ENCODE measurements around the gene SUMF1. TPM values are rescaled to one million over a fixed set of nuclear protein-coding genes. Genes with fewer than 3 reads are reported as not detected.

Gene SUMF1
- polyA plus RNA-seq, 3 donors, result 25.7 to 80.4 (median 74.2) TPM

DNA sequence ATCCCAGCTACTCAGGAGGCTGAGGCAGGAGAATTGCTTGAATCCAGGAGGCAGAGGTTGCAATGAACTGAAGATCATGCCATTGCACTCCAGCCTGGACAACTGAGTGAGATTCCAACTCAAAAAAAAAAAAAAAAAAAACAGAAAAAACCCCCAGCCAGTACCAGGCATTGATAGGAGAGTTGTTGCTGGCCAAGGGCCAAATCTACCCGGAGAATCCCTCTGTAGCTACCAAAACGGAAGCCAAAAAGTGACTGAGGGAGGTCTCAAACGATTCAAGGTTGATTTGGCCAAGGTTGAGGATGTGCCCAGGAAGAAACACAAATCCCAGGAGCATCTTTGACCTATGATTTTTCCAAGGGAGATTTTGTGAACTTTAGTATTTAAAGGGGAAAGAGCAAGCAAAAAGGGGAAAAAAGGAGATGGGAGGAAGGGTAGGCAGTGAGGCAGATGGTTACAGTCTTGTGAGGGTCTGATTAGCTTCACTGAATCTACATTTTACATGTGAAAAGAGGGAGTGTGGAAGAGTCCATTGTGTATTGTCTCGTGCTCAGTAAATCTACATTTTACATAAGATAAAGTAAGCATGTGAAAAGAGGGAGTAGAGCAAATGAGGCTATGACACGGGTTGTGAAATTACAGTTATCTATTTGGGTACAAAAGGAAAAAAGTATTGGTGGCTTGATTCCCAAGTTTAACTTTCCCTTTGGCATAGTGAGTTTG is 131.1 kb downstream of the SUMF1 start:
- no peak overlapping the region for H3K4me3 Mint-ChIP-seq
- 81% methylated on average over 3 of the region's 5 CpGs for WGBS (ENCODE audit: insufficient coverage)

GRCh38 chr3:4334548-4334947 is 132.5 kb downstream of the SUMF1 start:
- H3K27me3 ChIP-seq (ENCODE audit: control insufficient read depth in 2 of 2, insufficient read depth in 2 of 2, low read length in 2 of 2), result no peaks in the 10 kb centered on the region
- H3K4me3 ChIP-seq (replicated peaks in 1 of 3; ENCODE audit: low read depth in 2 of 3, low read length in 3 of 3), result no peak overlapping the region
- peaks cover 7 to 11% of the 10 kb centered on the region in 2 donors for H3K9me3 ChIP-seq (replicated peaks in 1 of 2; ENCODE audit: control insufficient read depth in 1 of 2, insufficient read depth in 1 of 2, low read length in 2 of 2)
- H4K20me1 ChIP-seq (ENCODE audit: insufficient read depth, low read length), result no peaks in the 10 kb centered on the region
- intact Hi-C loops (cut with micrococcal nuclease), result no loop called here
- no peak for TF ChIP-seq CTCF (IDR thresholded peaks at IDR 0.05)
- no peaks in the 10 kb centered on the region for H3K4me1 Mint-ChIP-seq
- no peaks in the 10 kb centered on the region for H3K4me1 ChIP-seq (ENCODE audit: control insufficient read depth in 1 of 2, insufficient read depth in 2 of 2, low read length in 2 of 2)
- WGBS (ENCODE audit: insufficient coverage), result no CpG with 5 or more reads among the region's 1 CpG
- H3K79me2 ChIP-seq (ENCODE audit: insufficient read depth, low read length), result no peaks in the 10 kb centered on the region
- H3K4me3 Mint-ChIP-seq, result no peak overlapping the region
- peaks cover 17 to 20% of the 10 kb centered on the region in 2 donors for H3K36me3 Mint-ChIP-seq
- H3K4me2 ChIP-seq (replicated peaks; ENCODE audit: extremely low read depth, low read length, poor library complexity, severe bottlenecking), result no peak overlapping the region
- no peak for DNase-seq
- H3K27ac ChIP-seq (ENCODE audit: low read depth in 1 of 2, low read length in 2 of 2), result no peak overlapping the region
- H3K9me3 Mint-ChIP-seq, result peaks cover 7 to 12% (median 9%) of the 10 kb centered on the region in 7 donors
- no peaks in the 10 kb centered on the region for H3K27me3 Mint-ChIP-seq (ENCODE audit: low read depth in 3 of 3)
- H3K36me3 ChIP-seq (replicated peaks in 1 of 2; ENCODE audit: control insufficient read depth in 1 of 2, insufficient read depth in 2 of 2, low read length in 2 of 2), result peaks cover 0 to 6% of the 10 kb centered on the region in 2 donors
- H2AFZ ChIP-seq (ENCODE audit: insufficient read depth, low read depth, low read length, poor library complexity, severe bottlenecking), result no peak overlapping the region
- H3K27ac Mint-ChIP-seq, result no peak overlapping the region
- no peak overlapping the region for H3K9ac ChIP-seq (ENCODE audit: insufficient read depth, low read length, poor library complexity, severe bottlenecking)

More for the DNA sequence above, 131.1 kb downstream of the SUMF1 start:
- Mint-ChIP-seq H3K9me3 (peaks cover 0 to 2% (median 0%) of the 10 kb centered on the region in 7 donors), H3K27me3 (ENCODE audit: low read depth in 3 of 3) (no peaks in the 10 kb centered on the region), H3K36me3 (peaks cover 8 to 18% of the 10 kb centered on the region in 2 donors), H3K27ac (no peak overlapping the region), H3K4me1 (peaks cover 10% of the 10 kb centered on the region)
- Histone ChIP-seq H3K4me2 (replicated peaks; ENCODE audit: extremely low read depth, low read length, poor library complexity, severe bottlenecking) (no peak overlapping the region), H3K79me2 (ENCODE audit: insufficient read depth, low read length) (no peaks in the 10 kb centered on the region), H3K9me3 (replicated peaks in 1 of 2; ENCODE audit: control insufficient read depth in 1 of 2, insufficient read depth in 1 of 2, low read length in 2 of 2) (no peaks in the 10 kb centered on the region), H2AFZ (ENCODE audit: insufficient read depth, low read depth, low read length, poor library complexity, severe bottlenecking) (no peak overlapping the region), H3K27ac (ENCODE audit: low read depth in 1 of 2, low read length in 2 of 2) (no peak overlapping the region), H3K9ac (ENCODE audit: insufficient read depth, low read length, poor library complexity, severe bottlenecking) (no peak overlapping the region), H4K20me1 (ENCODE audit: insufficient read depth, low read length) (no peaks in the 10 kb centered on the region), H3K27me3 (ENCODE audit: control insufficient read depth in 2 of 2, insufficient read depth in 2 of 2, low read length in 2 of 2) (no peaks in the 10 kb centered on the region), H3K36me3 (replicated peaks in 1 of 2; ENCODE audit: control insufficient read depth in 1 of 2, insufficient read depth in 2 of 2, low read length in 2 of 2) (peaks cover 0 to 6% of the 10 kb centered on the region in 2 donors), H3K4me3 (replicated peaks in 1 of 3; ENCODE audit: low read depth in 2 of 3, low read length in 3 of 3) (no peak overlapping the region), H3K4me1 (ENCODE audit: control insufficient read depth in 1 of 2, insufficient read depth in 2 of 2, low read length in 2 of 2) (peaks cover 8 to 10% of the 10 kb centered on the region in 2 donors)
- no peak for DNase-seq
- intact Hi-C loops (cut with micrococcal nuclease), result no loop called here
- no peak for TF ChIP-seq CTCF (IDR thresholded peaks at IDR 0.05)
